ENCODE data around the gene POLR1F. TPM values are rescaled to one million over a fixed set of nuclear protein-coding genes. Genes with fewer than 3 reads are reported as not detected.

POLR1F gene
- total RNA-seq, 1 experiment from 2014 or later: 24.9 TPM

- no peak overlapping the region for H2BK120ac ChIP-seq (ENCODE audit: low read depth, low read length, poor library complexity, severe bottlenecking)
- H2BK12ac ChIP-seq (ENCODE audit: insufficient read length, low read depth, low read length): no peak overlapping the region
- H4K8ac ChIP-seq (replicated peaks; ENCODE audit: insufficient read length, low read depth, low read length): no peak overlapping the region
- no peak overlapping the region for H3K27ac ChIP-seq (ENCODE audit: insufficient read length, low read depth, low read length)
- H3K27me3 ChIP-seq (ENCODE audit: insufficient read depth, low read length): no peaks in the 10 kb centered on the region
- no peaks in the 10 kb centered on the region for H3K36me3 Mint-ChIP-seq (ENCODE audit: insufficient read depth in 1 of 3, low read depth in 3 of 3)
- no peaks in the 10 kb centered on the region for H3K79me1 ChIP-seq (ENCODE audit: insufficient read depth, low read depth, low read length, poor library complexity, severe bottlenecking)
- no peaks in the 10 kb centered on the region for H3K23me2 ChIP-seq (ENCODE audit: insufficient read length, low read depth, low read length, poor library complexity, severe bottlenecking)
- H3K4me2 ChIP-seq (ENCODE audit: insufficient read depth, insufficient read length, low read length): no peak overlapping the region
- H3K23ac ChIP-seq (ENCODE audit: insufficient read length, low read depth, low read length): no peak overlapping the region
- no peak overlapping the region for H2AFZ ChIP-seq (ENCODE audit: low read length)
- no peak overlapping the region for H3K56ac ChIP-seq (ENCODE audit: insufficient read length, low read depth, low read length)
- no peaks in the 10 kb centered on the region for H3K27me3 Mint-ChIP-seq (ENCODE audit: low read depth)
- H3K14ac ChIP-seq (ENCODE audit: insufficient read depth, low read length): no peak overlapping the region
- no peaks in the 10 kb centered on the region for H3K9me3 Mint-ChIP-seq
- no peaks in the 10 kb centered on the region for H3K79me2 ChIP-seq (ENCODE audit: insufficient read depth, low read length)
- no peak overlapping the region for H2AK5ac ChIP-seq (ENCODE audit: insufficient read length, low read length)
- no peak overlapping the region for H2BK15ac ChIP-seq (ENCODE audit: low read depth, low read length)
- no peak overlapping the region for H3K18ac ChIP-seq (ENCODE audit: insufficient read length, low read depth, low read length)
- no peak overlapping the region for H2BK20ac ChIP-seq (ENCODE audit: low read depth, low read length, poor library complexity, severe bottlenecking)
- no peaks in the 10 kb centered on the region for H3K4me1 Mint-ChIP-seq
- no peak overlapping the region for H2BK5ac ChIP-seq (ENCODE audit: insufficient read length, low read length)
- H4K5ac ChIP-seq (ENCODE audit: insufficient read length, low read depth, low read length): no peak overlapping the region
- H3T11ph ChIP-seq (ENCODE audit: low read length): no peak overlapping the region
- H3K4me1 ChIP-seq (ENCODE audit: insufficient read depth, low read length): no peaks in the 10 kb centered on the region
- H3K4ac ChIP-seq (ENCODE audit: low read depth, low read length): no peak overlapping the region
- no peaks in the 10 kb centered on the region for H4K20me1 ChIP-seq (ENCODE audit: control insufficient read depth, insufficient read depth, insufficient read length)
- no peak for DNase-seq
- H3K4me3 Mint-ChIP-seq: no peak overlapping the region
- no peak overlapping the region for H4K91ac ChIP-seq (ENCODE audit: insufficient read length, low read depth, low read length)
- WGBS (ENCODE audit: extremely low coverage, insufficient read length, low lambda C conversion rate): no CpG with 5 or more reads among the region's 4 CpGs
- H3K9ac ChIP-seq (ENCODE audit: extremely low read depth, insufficient read length, low read length): no peak overlapping the region
- H3K9me3 ChIP-seq (ENCODE audit: control insufficient read depth, low read depth, low read length): no peaks in the 10 kb centered on the region
- H3K27ac Mint-ChIP-seq: no peak overlapping the region
- TF ChIP-seq CTCF (conservative IDR thresholded peaks at IDR 0.05): no peak
Observed at GRCh38 chr7:19749658-19750057, 40.8 kb upstream of the POLR1F start.

Measured in H9 (cell line).